Endothelial cell of umbilical vein (primary cell): ENCODE measurements around the gene SLC9A9. TPM values are rescaled to one million over a fixed set of nuclear protein-coding genes. Genes with fewer than 3 reads are reported as not detected.

ENCODE experiments used
- BruUV-seq: library from RNA; stranded (reverse); fragments of 400-500 nt; replicated peaks from 2 replicates; lab custom pipeline; 2021; lab: Mats Ljungman, UMichigan
- CTCF ChIA-PET: fragments of 300-600, 350-600 bp; sonication (Branson Sonifier 250); formaldehyde crosslinking; loops from one replicate; lab custom pipeline; 2021; ENCODE audit warnings: antibody characterized with exemption, inconsistent platforms; lab: Charles Lee
- POLR2A ChIA-PET: fragments of 300-600, 350-600 bp; sonication (Branson Sonifier 250); formaldehyde crosslinking; loops from one replicate; lab custom pipeline; 2021; ENCODE audit warnings: antibody characterized with exemption, inconsistent platforms; lab: Charles Lee
- DNase-seq: peaks from one replicate; pipeline ENCODE4 v3.0.0-alpha.2; 2011; ENCODE audit warnings: low read depth, low spot score
- FAIRE-seq: peaks from 2 replicates; lab custom pipeline; 2011; peaks lifted over from hg19 to GRCh38; lab: Jason Lieb, UNC
- H2AFZ ChIP-seq: 2 replicates; pipeline ENCODE4 v1.6.0; 2012; ENCODE audit warnings: low read depth, low read length, control low read depth, inconsistent platforms
- H3K27ac ChIP-seq: 2 replicates; pipeline ENCODE4 v1.5.1; 2011; ENCODE audit warnings: low read depth, mild to moderate bottlenecking, control low read depth, low read length, moderate library complexity; ENCODE audit not compliant: insufficient read depth
- H3K27me3 ChIP-seq, 2 experiments: 2 replicates each; pipeline versions ENCODE4 v1.6.0 to v1.6.1; 2011; ENCODE audit warnings: low read length in 2 of 2, mixed read lengths in 1 of 2; ENCODE audit not compliant: control insufficient read depth in 2 of 2, insufficient read depth in 2 of 2
- H3K36me3 ChIP-seq, 2 experiments: 2 replicates in 1 of 2; 3 replicates in 1 of 2; pipeline ENCODE4 v1.5.1; 2011; ENCODE audit warnings: low read length in 2 of 2, mild to moderate bottlenecking in 1 of 2, moderate library complexity in 1 of 2; ENCODE audit not compliant: control insufficient read depth in 2 of 2, insufficient read depth in 2 of 2; ENCODE audit errors: extremely low read depth in 1 of 2
- H3K4me1 ChIP-seq: 3 replicates; pipeline ENCODE4 v1.5.1; 2011; ENCODE audit warnings: mild to moderate bottlenecking, low read length; ENCODE audit not compliant: control insufficient read depth, insufficient read depth; ENCODE audit errors: extremely low read depth
- H3K4me2 ChIP-seq: 2 replicates; pipeline ENCODE4 v1.6.1; 2011; ENCODE audit warnings: low read length, control low read depth, mixed read lengths; ENCODE audit not compliant: insufficient read depth
- H3K4me3 ChIP-seq, 3 experiments: fragments of 200-600 bp in 1 of 3; sonication (generic), shearing (Covaris generic) in 1 of 3; replicated peaks in 1 of 3; 2 replicates each; pipeline ENCODE4 v1.5.1; 2011 to 2016; ENCODE audit warnings: control low read depth in 3 of 3, low read length in 3 of 3, mild to moderate bottlenecking in 2 of 3, inconsistent platforms in 1 of 3, low read depth in 1 of 3, moderate library complexity in 1 of 3; ENCODE audit not compliant: insufficient read depth in 1 of 3
- H3K79me2 ChIP-seq: 2 replicates; pipeline ENCODE4 v1.6.0; 2012; ENCODE audit warnings: low read length, inconsistent platforms; ENCODE audit not compliant: control insufficient read depth, insufficient read depth
- H3K9ac ChIP-seq: replicated peaks from 2 replicates; pipeline ENCODE3; 2011; ENCODE audit warnings: low read length, control low read depth; ENCODE audit not compliant: insufficient read depth; ENCODE audit errors: extremely low read depth
- H3K9me1 ChIP-seq: replicated peaks from 3 replicates; pipeline ENCODE4 v1.6.0; 2011; ENCODE audit warnings: mild to moderate bottlenecking, low read length; ENCODE audit not compliant: control insufficient read depth, insufficient read depth; ENCODE audit errors: extremely low read depth
- H3K9me3 ChIP-seq: replicated peaks from 2 replicates; pipeline ENCODE4 v1.5.1; 2012; ENCODE audit warnings: low read length, inconsistent platforms; ENCODE audit not compliant: control insufficient read depth, insufficient read depth
- H4K20me1 ChIP-seq: replicated peaks from 2 replicates; pipeline ENCODE3; 2011; ENCODE audit warnings: mild to moderate bottlenecking, low read length; ENCODE audit not compliant: control insufficient read depth, insufficient read depth; ENCODE audit errors: extremely low read depth
- EZH2 ChIP-seq: IDR thresholded peaks from 2 replicates; pipeline ENCODE4 v1.6.1; 2012; ENCODE audit warnings: borderline replicate concordance, low read depth, mild to moderate bottlenecking, moderate library complexity, low read length, inconsistent platforms; ENCODE audit not compliant: severe bottlenecking
- FOS ChIP-seq: IDR thresholded peaks from 2 replicates; pipeline ENCODE4 v1.6.1; 2011; ENCODE audit warnings: mild to moderate bottlenecking, low read length, moderate library complexity, borderline replicate concordance; ENCODE audit not compliant: insufficient read depth
- GATA2 ChIP-seq: IDR thresholded peaks from 2 replicates; pipeline ENCODE4 v1.7.0; 2011; ENCODE audit warnings: low read depth, mild to moderate bottlenecking, moderate library complexity, mixed read lengths, low read length; ENCODE audit not compliant: insufficient read length, insufficient read depth
- JUN ChIP-seq: IDR thresholded peaks from 2 replicates; pipeline ENCODE4 v1.6.1; 2011; ENCODE audit warnings: borderline replicate concordance, low read depth; ENCODE audit not compliant: insufficient read length, insufficient read depth
- MAX ChIP-seq: IDR thresholded peaks from 2 replicates; pipeline ENCODE4 v1.6.1; 2011; ENCODE audit not compliant: insufficient read depth, insufficient read length
- MYC ChIP-seq: IDR thresholded peaks from one replicate; pipeline ENCODE4 v1.6.1; 2011; ENCODE audit warnings: mild to moderate bottlenecking, low read depth, low read length
- POLR2A ChIP-seq: IDR thresholded peaks from 2 replicates; pipeline ENCODE4 v1.6.1; 2012; ENCODE audit warnings: low read depth, mild to moderate bottlenecking, control low read depth, low read length
- POLR2AphosphoS5 ChIP-seq: IDR thresholded peaks from 2 replicates; pipeline ENCODE4 v1.6.1; 2012; ENCODE audit warnings: low read depth, mild to moderate bottlenecking, control low read depth, low read length, moderate library complexity; ENCODE audit not compliant: insufficient read depth
- dilution Hi-C: fragments of 300-500 bp; cut with MboI; formaldehyde crosslinking; loops from one replicate; pipeline ENCODE4 v1.15.0; 2019; ENCODE audit warnings: low sequenced_read_pairs; ENCODE audit not compliant: extremely low pct_ligation_motif_present
- intact Hi-C: fragments of 100-400 bp; cut with micrococcal nuclease; formaldehyde crosslinking; loops from one replicate; pipeline ENCODE4 v1.10.0; 2022
- polyA plus RNA-seq, 4 experiments: library from polyadenylated mRNA; depleted of rRNA in 3 of 4; stranded (reverse) in 3 of 4; unstranded in 1 of 4; fragments of >200 nt; gene quantifications; 2 replicates each; pipeline versions ENCODE4 v1.2.1 to v1.2.3, GENCODE V29; 2011 to 2012; ENCODE audit warnings: missing spikeins in 1 of 4
- total RNA-seq: library from RNA; stranded (reverse); gene quantifications from 2 replicates; pipeline ENCODE4 v1.2.3, GENCODE V29; 2021
- TF ChIP-seq, protein P1 (sequence below), 2 donors: IDR thresholded peaks; 1 replicate in 1 of 2; 2 replicates in 1 of 2; pipeline ENCODE4 v1.5.1; 2011; ENCODE audit warnings: low read length in 2 of 2, mild to moderate bottlenecking in 2 of 2, moderate library complexity in 2 of 2, control low read depth in 1 of 2, inconsistent platforms in 1 of 2, low read depth in 1 of 2; ENCODE audit not compliant: insufficient read depth in 1 of 2; ENCODE audit errors: extremely low read depth in 1 of 2

The SLC9A9 gene
- total and polyA plus RNA-seq, 2 donors (not counting 3 experiments of a cell fraction or from before 2014, with no cell fraction given): 1.5 to 1.8 TPM

DNA sequence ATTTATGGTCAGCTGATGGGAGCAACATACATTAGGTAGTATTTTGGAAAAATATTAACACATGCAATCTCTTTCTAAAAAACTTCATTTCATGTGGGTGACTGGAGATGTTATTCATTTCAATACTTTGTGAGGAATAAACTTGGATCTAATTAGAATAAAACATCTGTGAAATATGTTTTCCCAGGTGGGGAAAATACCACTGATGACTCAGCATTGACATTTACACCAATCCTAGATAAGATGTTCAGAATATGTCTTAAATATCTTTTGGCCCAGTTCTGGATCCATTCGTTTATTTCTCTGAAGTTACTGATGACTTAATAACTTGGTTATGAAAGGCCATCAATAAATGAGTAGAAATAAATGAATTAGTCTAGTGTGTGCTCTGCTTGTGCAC lies 481.1 kb downstream of the SLC9A9 start:
- Histone ChIP-seq H3K27ac (no peak overlapping the region), H2AFZ (no peak overlapping the region), H3K79me2 (no peaks in the 10 kb centered on the region), H3K9me3 (no peaks in the 10 kb centered on the region), H3K9me1 (no peaks in the 10 kb centered on the region), H3K4me3 (no peak overlapping the region), H3K27me3 (no peaks in the 10 kb centered on the region), H4K20me1 (no peaks in the 10 kb centered on the region), H3K36me3 (no peaks in the 10 kb centered on the region), H3K4me1 (no peaks in the 10 kb centered on the region), H3K4me2 (no peak overlapping the region), H3K9ac (no peak overlapping the region)
- no peak for TF ChIP-seq POLR2AphosphoS5
- no peak for TF ChIP-seq JUN
- no peak for TF ChIP-seq MAX
- TF ChIP-seq, protein P1, sequence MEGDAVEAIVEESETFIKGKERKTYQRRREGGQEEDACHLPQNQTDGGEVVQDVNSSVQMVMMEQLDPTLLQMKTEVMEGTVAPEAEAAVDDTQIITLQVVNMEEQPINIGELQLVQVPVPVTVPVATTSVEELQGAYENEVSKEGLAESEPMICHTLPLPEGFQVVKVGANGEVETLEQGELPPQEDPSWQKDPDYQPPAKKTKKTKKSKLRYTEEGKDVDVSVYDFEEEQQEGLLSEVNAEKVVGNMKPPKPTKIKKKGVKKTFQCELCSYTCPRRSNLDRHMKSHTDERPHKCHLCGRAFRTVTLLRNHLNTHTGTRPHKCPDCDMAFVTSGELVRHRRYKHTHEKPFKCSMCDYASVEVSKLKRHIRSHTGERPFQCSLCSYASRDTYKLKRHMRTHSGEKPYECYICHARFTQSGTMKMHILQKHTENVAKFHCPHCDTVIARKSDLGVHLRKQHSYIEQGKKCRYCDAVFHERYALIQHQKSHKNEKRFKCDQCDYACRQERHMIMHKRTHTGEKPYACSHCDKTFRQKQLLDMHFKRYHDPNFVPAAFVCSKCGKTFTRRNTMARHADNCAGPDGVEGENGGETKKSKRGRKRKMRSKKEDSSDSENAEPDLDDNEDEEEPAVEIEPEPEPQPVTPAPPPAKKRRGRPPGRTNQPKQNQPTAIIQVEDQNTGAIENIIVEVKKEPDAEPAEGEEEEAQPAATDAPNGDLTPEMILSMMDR (IDR thresholded peaks at IDR 0.05; ENCODE audit: extremely low read depth in 1 of 2, insufficient read depth in 1 of 2, low read depth in 1 of 2, low read length in 2 of 2): no peak
- no peak for TF ChIP-seq GATA2
- TF ChIP-seq MYC: no peak
- TF ChIP-seq FOS: no peak
- no peak for TF ChIP-seq POLR2A
- no peak for TF ChIP-seq EZH2
- DNase-seq: no peak
- CTCF ChIA-PET: no interaction called here
- dilution Hi-C loops: no loop called here
- no peak for FAIRE-seq
- POLR2A ChIA-PET: no interaction called here
- intact Hi-C loops: no loop called here
- BruUV-seq: no TSS peak
